ENCODE results near the gene ERCC4. TPM values are rescaled to one million over a fixed set of nuclear protein-coding genes. Genes with fewer than 3 reads are reported as not detected.
"Not testable (repeated sequence)": the region's sequence is repeated elsewhere in the genome, so short reads cannot be mapped to it uniquely, and the experiment has no call there.

ERCC4 gene
- polyA plus RNA-seq: 10 to 100 TPM; 17.1 to 25.2 (median 21.8) TPM

GRCh38 chr16:13919683-13920509 lies at the start of gene ERCC4:
ERCC4 (plus strand) TSS chr16:13920154; CDS start chr16:13920166, 12 bp downstream.
- peaks cover 22 to 39% of the 10 kb centered on the region in 2 donors for H3K4me1 Mint-ChIP-seq
- peak within 1 kb of the TSS; percentile 70 to 92 (median 91) for H3K4me3 Mint-ChIP-seq
- DNase-seq: peak; percentile 100
- peak within 1 kb of the TSS; percentile 82 to 91 (median 90) for H3K27ac Mint-ChIP-seq
- H3K36me3 Mint-ChIP-seq: peaks cover 3% of the 10 kb centered on the region in 3 donors
- H3K9me3 Mint-ChIP-seq: no peaks in the 10 kb centered on the region
- peaks cover 0 to 4% (median 3%) of the 10 kb centered on the region in 3 donors for H3K27me3 Mint-ChIP-seq (ENCODE audit: low read depth in 3 of 3)

DNA sequence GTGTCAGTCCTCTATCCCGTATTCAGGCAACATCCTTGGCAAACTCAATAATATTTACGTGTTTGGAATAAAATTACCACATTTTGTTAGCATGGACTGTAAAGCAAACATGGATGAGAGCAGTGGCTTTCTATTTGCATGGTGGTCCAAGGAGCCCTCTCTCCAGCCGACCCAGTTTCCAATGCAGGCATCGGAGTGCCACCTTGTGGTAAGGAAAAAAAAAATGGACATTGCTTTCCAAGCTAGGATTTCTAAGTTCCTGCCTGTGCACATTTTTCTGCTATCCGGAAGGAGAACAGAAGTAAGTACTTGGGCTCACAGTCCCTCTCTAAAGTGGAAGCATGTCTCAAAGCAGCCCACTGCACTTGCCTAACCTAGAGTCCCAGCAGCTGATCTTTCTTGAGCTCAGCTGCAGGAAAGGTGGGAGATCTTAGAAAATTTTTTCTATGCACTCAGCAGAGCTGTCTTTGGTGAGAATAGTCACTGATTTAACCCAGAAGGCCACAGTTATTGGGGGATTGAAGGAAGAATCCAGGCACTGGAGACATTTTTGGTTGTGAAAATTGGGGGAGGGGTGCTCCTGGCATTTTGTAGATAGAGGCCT lies 46.0 kb upstream of the ERCC4 start:
- H3K36me3 Mint-ChIP-seq: no peaks in the 10 kb centered on the region
- no peak overlapping the region for H3K4me3 Mint-ChIP-seq
- no peaks in the 10 kb centered on the region for H3K4me1 Mint-ChIP-seq
- DNase-seq: no peak
- peaks cover 0 to 7% (median 0%) of the 10 kb centered on the region in 6 donors for H3K9me3 Mint-ChIP-seq
- H3K27me3 Mint-ChIP-seq (ENCODE audit: low read depth in 3 of 3): peaks cover 0 to 7% (median 4%) of the 10 kb centered on the region in 3 donors
- H3K27ac Mint-ChIP-seq: no peak overlapping the region

GRCh38 chr16:13875614-13876284 lies 44.2 kb upstream of the ERCC4 start:
- peaks cover 0 to 7% (median 0%) of the 10 kb centered on the region in 6 donors for H3K9me3 Mint-ChIP-seq

GRCh38 chr16:13883276-13883675 lies 36.7 kb upstream of the ERCC4 start:
- H3K9me3 Mint-ChIP-seq: no peaks in the 10 kb centered on the region
- no peak overlapping the region for H3K4me3 Mint-ChIP-seq
- H3K4me1 Mint-ChIP-seq: no peaks in the 10 kb centered on the region
- no peak overlapping the region for H3K27ac Mint-ChIP-seq
- DNase-seq: no peak
- no peaks in the 10 kb centered on the region for H3K36me3 Mint-ChIP-seq
- peaks cover 0 to 4% (median 1%) of the 10 kb centered on the region in 3 donors for H3K27me3 Mint-ChIP-seq (ENCODE audit: low read depth in 3 of 3)

More at GRCh38 chr16:13875614-13876284, 44.2 kb upstream of the ERCC4 start:
- Mint-ChIP-seq H3K36me3 (no peaks in the 10 kb centered on the region), H3K27me3 (ENCODE audit: low read depth in 3 of 3) (peaks cover 0 to 5% (median 4%) of the 10 kb centered on the region in 3 donors), H3K27ac (no peak overlapping the region), H3K4me1 (no peaks in the 10 kb centered on the region), H3K4me3 (no peak overlapping the region)
- no peak for DNase-seq

- no peak for DNase-seq
- Mint-ChIP-seq H3K27ac (no peak overlapping the region), H3K4me1 (no peaks in the 10 kb centered on the region), H3K9me3 (no peaks in the 10 kb centered on the region), H3K27me3 (ENCODE audit: low read depth in 3 of 3) (peaks cover 0 to 4% (median 2%) of the 10 kb centered on the region in 3 donors), H3K36me3 (no peaks in the 10 kb centered on the region), H3K4me3 (no peak overlapping the region)
Observed at GRCh38 chr16:13883881-13884280, 36.1 kb upstream of the ERCC4 start.

DNA sequence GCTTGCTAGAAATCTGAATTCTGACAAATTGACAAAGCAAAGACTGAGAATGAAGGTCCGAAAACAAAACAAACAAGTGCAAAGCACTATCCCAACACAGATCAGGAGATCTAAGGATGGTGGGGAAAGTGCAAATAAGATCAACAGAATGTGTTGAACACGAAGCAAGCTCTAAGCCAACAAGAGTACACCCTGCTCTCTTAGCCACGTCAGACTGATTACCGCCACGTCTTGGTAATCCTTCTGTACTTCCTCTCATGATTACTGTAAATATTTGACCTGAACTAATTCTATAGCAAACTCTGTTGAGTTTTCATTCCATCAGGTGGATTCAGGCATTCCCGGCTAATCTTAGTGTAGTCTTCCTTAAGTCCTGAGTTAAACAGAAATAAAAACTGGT lies 34.3 kb upstream of the ERCC4 start:
- Mint-ChIP-seq H3K9me3 (no peaks in the 10 kb centered on the region), H3K4me1 (no peaks in the 10 kb centered on the region), H3K36me3 (no peaks in the 10 kb centered on the region), H3K4me3 (no peak overlapping the region), H3K27ac (no peak overlapping the region), H3K27me3 (ENCODE audit: low read depth in 3 of 3) (peaks cover 0 to 4% (median 4%) of the 10 kb centered on the region in 3 donors)
- DNase-seq: no peak

GRCh38 chr16:13886608-13887007 lies 33.3 kb upstream of the ERCC4 start:
- Mint-ChIP-seq H3K27me3 (ENCODE audit: low read depth in 3 of 3) (peaks cover 0 to 4% (median 3%) of the 10 kb centered on the region in 3 donors), H3K27ac (no peak overlapping the region), H3K4me1 (no peaks in the 10 kb centered on the region), H3K36me3 (no peaks in the 10 kb centered on the region), H3K4me3 (no peak overlapping the region), H3K9me3 (no peaks in the 10 kb centered on the region)
- DNase-seq: no peak

- H3K36me3 Mint-ChIP-seq, H3K4me1 Mint-ChIP-seq, DNase-seq, H3K9me3 Mint-ChIP-seq, H3K27ac Mint-ChIP-seq, H3K4me3 Mint-ChIP-seq: not testable (repeated sequence)
- peaks cover 2 to 13% (median 5%) of the 10 kb centered on the region in 3 donors for H3K27me3 Mint-ChIP-seq (ENCODE audit: low read depth in 3 of 3)
Observed at GRCh38 chr16:13889323-13889722, 30.6 kb upstream of the ERCC4 start.

- H3K27ac Mint-ChIP-seq: no peak overlapping the region
- H3K36me3 Mint-ChIP-seq: no peaks in the 10 kb centered on the region
- no peak for DNase-seq
- H3K4me3 Mint-ChIP-seq: no peak overlapping the region
- H3K9me3 Mint-ChIP-seq: no peaks in the 10 kb centered on the region
- no peaks in the 10 kb centered on the region for H3K4me1 Mint-ChIP-seq
- peaks cover 0 to 13% (median 5%) of the 10 kb centered on the region in 3 donors for H3K27me3 Mint-ChIP-seq (ENCODE audit: low read depth in 3 of 3)
Observed at GRCh38 chr16:13892301-13892700, 27.7 kb upstream of the ERCC4 start.

- H3K4me1 Mint-ChIP-seq: no peaks in the 10 kb centered on the region
- no peaks in the 10 kb centered on the region for H3K9me3 Mint-ChIP-seq
- no peak overlapping the region for H3K27ac Mint-ChIP-seq
- no peak overlapping the region for H3K4me3 Mint-ChIP-seq
- H3K27me3 Mint-ChIP-seq (ENCODE audit: low read depth in 3 of 3): peaks cover 0 to 9% (median 5%) of the 10 kb centered on the region in 3 donors
- no peak for DNase-seq
- H3K36me3 Mint-ChIP-seq: no peaks in the 10 kb centered on the region
Observed at GRCh38 chr16:13895516-13895915, 24.4 kb upstream of the ERCC4 start.

DNA sequence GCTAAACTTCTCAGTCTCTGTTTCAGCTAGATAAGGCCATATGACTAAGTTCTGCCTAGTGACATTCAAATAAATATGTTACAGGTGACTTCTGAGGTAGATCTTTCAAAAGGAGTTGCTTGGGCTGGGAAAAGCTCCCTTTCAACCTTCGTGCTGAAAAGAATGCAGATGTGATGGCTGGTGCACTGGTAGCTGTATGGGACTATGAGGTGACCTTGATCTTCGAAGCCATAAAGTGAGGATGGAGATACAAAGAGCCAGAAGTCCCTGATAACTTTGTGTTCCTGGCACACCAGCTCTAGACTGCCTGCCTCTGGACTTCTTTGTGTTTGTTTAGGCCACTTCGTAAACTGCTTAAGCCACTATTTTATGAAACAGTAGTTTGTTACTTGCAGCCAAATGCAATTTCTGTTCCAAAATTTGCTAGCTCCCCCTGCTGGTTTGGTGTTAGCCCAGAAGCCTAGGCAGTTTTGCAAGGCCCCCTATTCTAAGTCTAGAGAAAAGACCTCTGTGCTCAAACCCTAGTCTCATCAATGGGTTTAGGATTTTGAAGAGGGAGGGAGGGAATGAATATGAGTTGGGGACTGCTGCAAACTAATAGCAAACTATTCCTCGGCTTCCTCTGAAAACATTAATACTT lies 23.3 kb upstream of the ERCC4 start:
- H3K4me3 Mint-ChIP-seq: no peak overlapping the region
- DNase-seq: no peak
- no peaks in the 10 kb centered on the region for H3K4me1 Mint-ChIP-seq
- H3K27ac Mint-ChIP-seq: no peak overlapping the region
- no peaks in the 10 kb centered on the region for H3K36me3 Mint-ChIP-seq
- peaks cover 0 to 10% (median 8%) of the 10 kb centered on the region in 3 donors for H3K27me3 Mint-ChIP-seq (ENCODE audit: low read depth in 3 of 3)
- no peaks in the 10 kb centered on the region for H3K9me3 Mint-ChIP-seq

- Mint-ChIP-seq H3K4me3 (no peak overlapping the region), H3K36me3 (no peaks in the 10 kb centered on the region), H3K27ac (no peak overlapping the region), H3K9me3 (no peaks in the 10 kb centered on the region), H3K4me1 (no peaks in the 10 kb centered on the region), H3K27me3 (ENCODE audit: low read depth in 3 of 3) (peaks cover 0 to 11% (median 9%) of the 10 kb centered on the region in 3 donors)
- no peak for DNase-seq
Observed at GRCh38 chr16:13897806-13898205, 22.1 kb upstream of the ERCC4 start.

GRCh38 chr16:13898233-13898632 lies 21.7 kb upstream of the ERCC4 start:
- peaks cover 0 to 8% (median 5%) of the 10 kb centered on the region in 3 donors for H3K27me3 Mint-ChIP-seq (ENCODE audit: low read depth in 3 of 3)
- no peaks in the 10 kb centered on the region for H3K9me3 Mint-ChIP-seq
- DNase-seq: no peak
- no peaks in the 10 kb centered on the region for H3K4me1 Mint-ChIP-seq
- no peak overlapping the region for H3K4me3 Mint-ChIP-seq
- no peaks in the 10 kb centered on the region for H3K36me3 Mint-ChIP-seq
- H3K27ac Mint-ChIP-seq: no peak overlapping the region
